Suppressor macrophage treated with lipopolysaccharide for 4 hours (primary cell): ENCODE results near the gene NLRP9.

Source experiments
- DNase-seq: peaks from one replicate; pipeline ENCODE4 v3.0.0-alpha.2; 2020

Gene NLRP9

DNA sequence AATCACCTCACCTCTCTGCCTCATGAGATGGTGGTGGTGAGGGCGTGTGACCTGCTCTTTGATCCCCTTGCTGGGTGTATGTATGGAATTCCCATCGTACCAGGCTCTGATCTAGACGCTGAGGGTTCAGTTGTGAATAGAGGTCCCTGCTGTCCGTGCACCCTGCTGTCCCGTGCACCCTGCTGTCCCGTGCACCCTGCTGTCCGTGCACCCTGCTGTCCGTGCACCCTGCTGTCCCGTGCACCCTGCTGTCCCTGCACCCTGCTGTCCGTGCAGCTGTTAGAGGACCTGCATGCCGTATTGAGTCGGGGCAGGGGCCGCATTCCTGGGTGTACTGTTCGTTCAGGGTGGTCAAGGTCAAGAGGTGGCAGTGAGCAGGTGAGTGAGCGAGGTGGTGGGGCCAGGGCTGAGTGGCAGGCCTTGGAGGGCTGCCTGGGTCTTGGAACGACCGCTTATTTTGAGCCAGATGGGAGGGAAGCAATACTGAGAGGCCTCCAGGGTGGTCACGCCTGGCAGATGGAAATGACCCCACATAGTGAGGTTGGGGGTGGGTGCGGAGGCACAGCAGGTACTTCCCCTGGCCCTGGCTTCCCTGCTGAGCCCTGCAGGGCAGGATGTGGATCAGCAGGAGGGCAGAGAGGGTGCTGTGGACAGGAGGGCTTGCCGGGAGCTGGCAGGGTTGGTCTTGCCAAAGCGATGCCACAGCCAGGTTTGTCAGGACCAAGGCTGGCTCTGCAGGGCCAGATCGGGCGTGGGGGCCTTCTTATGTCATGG, 67.7 kb downstream of the NLRP9 start:
- no peak for DNase-seq

GRCh38 chr19:55669418-55670279, 68.6 kb downstream of the NLRP9 start:
- DNase-seq: no peak

GRCh38 chr19:55668603-55669348, 69.4 kb downstream of the NLRP9 start:
- no peak for DNase-seq

- DNase-seq: no peak
Observed at GRCh38 chr19:55667958-55668357, 70.2 kb downstream of the NLRP9 start.

DNA sequence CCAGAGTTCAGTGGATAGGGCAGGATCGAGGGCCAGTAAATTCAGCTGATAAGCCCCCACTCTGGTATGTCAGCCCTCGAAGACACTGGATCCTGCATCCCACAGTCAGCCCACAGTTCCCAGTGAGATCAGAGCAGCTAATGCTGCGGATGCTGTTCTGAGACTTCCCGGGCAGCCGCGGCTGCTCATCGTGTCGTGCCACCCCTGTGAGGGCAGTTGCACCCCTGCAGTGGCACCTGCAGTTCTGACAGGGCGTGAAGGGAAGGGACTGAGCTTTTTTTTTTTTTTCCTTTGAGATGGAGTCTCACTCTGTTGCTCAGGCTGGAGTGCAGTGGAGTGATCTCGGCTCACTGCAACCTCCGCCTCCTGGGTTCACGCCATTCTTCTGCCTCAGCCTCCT, 70.7 kb downstream of the NLRP9 start:
- DNase-seq: no peak

GRCh38 chr19:55667006-55667381, 71.2 kb downstream of the NLRP9 start:
- no peak for DNase-seq

GRCh38 chr19:55666343-55667005, 71.7 kb downstream of the NLRP9 start:
- DNase-seq: no peak

GRCh38 chr19:55663846-55664536, 74.2 kb downstream of the NLRP9 start:
- DNase-seq: no peak

DNA sequence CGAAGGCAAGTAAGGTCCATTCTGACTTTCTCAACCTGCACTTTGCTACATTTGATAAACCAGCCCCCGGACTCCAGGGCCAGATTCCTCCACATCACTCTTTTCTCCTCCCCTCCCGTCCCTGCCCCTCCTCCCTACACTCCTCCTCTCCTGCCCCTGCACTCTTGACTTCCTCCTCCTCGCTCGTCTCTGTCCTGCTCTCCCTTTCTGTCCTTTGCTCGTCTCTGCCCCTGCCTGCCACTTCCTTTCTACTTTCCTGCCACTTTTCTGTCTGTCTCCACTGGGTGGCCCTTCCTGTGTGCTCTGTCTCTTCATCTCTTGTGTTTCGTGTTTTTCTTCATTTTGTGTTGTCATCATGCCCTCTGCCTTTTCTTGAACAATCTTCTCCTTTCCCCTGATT, 76.4 kb downstream of the NLRP9 start:
- DNase-seq: no peak

- DNase-seq: no peak
Observed at GRCh38 chr19:55660991-55661390, 77.2 kb downstream of the NLRP9 start.

DNA sequence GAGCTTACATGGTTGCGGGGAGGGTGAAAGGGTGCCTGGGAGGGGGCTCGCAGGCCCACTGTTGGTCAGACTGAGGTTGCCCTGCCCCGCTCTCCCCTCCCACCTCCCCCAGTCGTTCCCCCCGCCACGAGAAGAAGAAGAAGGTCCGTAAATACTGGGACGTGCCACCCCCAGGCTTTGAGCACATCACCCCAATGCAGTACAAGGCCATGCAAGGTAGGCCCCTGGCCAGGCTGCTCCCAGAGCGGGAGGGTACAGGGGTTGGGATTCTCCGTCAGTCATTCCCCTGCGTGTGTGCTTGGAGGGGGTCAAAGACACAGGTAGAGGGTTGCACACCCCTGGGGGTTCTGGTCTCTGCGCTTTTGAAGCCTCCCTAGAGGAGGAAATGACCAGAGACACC, 77.8 kb downstream of the NLRP9 start:
- no peak for DNase-seq

GRCh38 chr19:55659822-55660221, 78.4 kb downstream of the NLRP9 start:
- DNase-seq: no peak

- no peak for DNase-seq
Observed at GRCh38 chr19:55658846-55659459, 79.2 kb downstream of the NLRP9 start.
